ENCODE results near the gene PTGIS.

Gene PTGIS

GRCh38 chr20:49482621-49483017, 85.3 kb downstream of the PTGIS start, which contains the start of gene KCNB1:
Gene KCNB1, minus strand, starts transcription at chr20:49482668. Its CDS starts 188 bp downstream, at chr20:49482480.
- Histone ChIP-seq H3K36me3 (ENCODE audit: control insufficient read depth, insufficient read depth, low read length, severe bottlenecking) (no peaks in the 10 kb centered on the region), H3K9me3 (ENCODE audit: control insufficient read depth, low read length) (no peaks in the 10 kb centered on the region), H3K4me3 (ENCODE audit: low read length) (peak within 1 kb of the TSS; percentile 81), H3K9ac (ENCODE audit: low read length) (peak within 1 kb of the TSS; percentile 81), H3K4me1 (ENCODE audit: control insufficient read depth, insufficient read depth, low read length) (peaks cover 30% of the 10 kb centered on the region), H3K27me3 (replicated peaks; ENCODE audit: control insufficient read depth, insufficient read depth, low read length) (peaks cover 37% of the 10 kb centered on the region)
- peak; percentile 68 for DNase-seq (ENCODE audit: low read depth)

- Histone ChIP-seq H3K9ac (ENCODE audit: low read length) (no peak overlapping the region), H3K4me1 (ENCODE audit: control insufficient read depth, insufficient read depth, low read length) (peaks cover 30% of the 10 kb centered on the region), H3K4me3 (ENCODE audit: low read length) (peak overlapping the region; percentile 33), H3K27me3 (replicated peaks; ENCODE audit: control insufficient read depth, insufficient read depth, low read length) (peaks cover 37% of the 10 kb centered on the region), H3K9me3 (ENCODE audit: control insufficient read depth, low read length) (no peaks in the 10 kb centered on the region), H3K36me3 (ENCODE audit: control insufficient read depth, insufficient read depth, low read length, severe bottlenecking) (no peaks in the 10 kb centered on the region)
- DNase-seq (ENCODE audit: low read depth), result no peak
Observed at GRCh38 chr20:49482173-49482572, 85.8 kb downstream of the PTGIS start.

DNA sequence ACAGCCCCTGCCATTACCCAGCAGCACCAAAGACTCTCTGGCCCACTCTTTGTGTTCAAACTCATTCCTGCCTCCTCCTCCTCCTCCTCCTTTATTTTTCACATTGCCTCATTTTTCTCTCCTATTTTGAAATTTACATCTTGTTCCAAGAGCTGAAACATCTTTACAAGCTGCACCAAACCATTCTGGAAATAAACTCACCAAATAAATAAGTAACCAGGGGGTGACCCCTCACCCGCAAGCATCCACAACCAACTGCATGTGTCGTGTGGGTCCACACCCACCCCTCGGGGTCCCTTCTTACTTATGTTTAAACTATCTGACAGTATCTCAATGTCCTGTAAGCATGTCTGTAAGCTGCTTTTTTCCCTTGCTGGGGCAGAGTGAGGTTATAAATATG, 86.8 kb downstream of the PTGIS start:
- Histone ChIP-seq H3K4me1 (ENCODE audit: control insufficient read depth, insufficient read depth, low read length) (peaks cover 30% of the 10 kb centered on the region), H3K9ac (ENCODE audit: low read length) (peak overlapping the region; percentile 65), H3K4me3 (ENCODE audit: low read length) (peak overlapping the region; percentile 23), H3K9me3 (ENCODE audit: control insufficient read depth, low read length) (no peaks in the 10 kb centered on the region), H3K36me3 (ENCODE audit: control insufficient read depth, insufficient read depth, low read length, severe bottlenecking) (no peaks in the 10 kb centered on the region), H3K27me3 (replicated peaks; ENCODE audit: control insufficient read depth, insufficient read depth, low read length) (peaks cover 30% of the 10 kb centered on the region)
- no peak for DNase-seq (ENCODE audit: low read depth)

DNA sequence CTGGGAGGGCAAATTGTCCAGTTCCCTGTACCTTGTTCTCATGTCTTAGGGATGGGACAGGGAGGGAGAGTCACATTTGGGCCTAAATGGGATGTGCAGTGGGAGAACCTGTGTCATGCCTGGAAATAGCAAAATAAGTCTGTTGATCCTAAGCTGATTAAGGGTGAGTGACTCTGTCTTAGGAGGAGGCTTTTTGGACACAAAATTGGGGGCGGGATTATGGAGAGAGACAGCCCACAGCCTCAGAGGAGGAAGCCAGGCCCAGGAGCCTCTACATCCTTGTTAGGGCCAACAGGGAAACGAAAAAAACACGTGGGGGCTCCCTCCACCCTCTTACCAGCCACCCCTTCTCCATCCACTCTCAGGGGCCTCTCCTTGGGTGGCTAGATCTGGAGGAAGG, 87.7 kb downstream of the PTGIS start:
- peaks cover 38% of the 10 kb centered on the region for H3K4me1 ChIP-seq (ENCODE audit: control insufficient read depth, insufficient read depth, low read length)
- no peak for DNase-seq (ENCODE audit: low read depth)
- no peak overlapping the region for H3K4me3 ChIP-seq (ENCODE audit: low read length)
- peak overlapping the region; percentile 65 for H3K9ac ChIP-seq (ENCODE audit: low read length)
- H3K27me3 ChIP-seq (replicated peaks; ENCODE audit: control insufficient read depth, insufficient read depth, low read length), result peaks cover 24% of the 10 kb centered on the region
- H3K36me3 ChIP-seq (ENCODE audit: control insufficient read depth, insufficient read depth, low read length, severe bottlenecking), result no peaks in the 10 kb centered on the region
- H3K9me3 ChIP-seq (ENCODE audit: control insufficient read depth, low read length), result no peaks in the 10 kb centered on the region

DNA sequence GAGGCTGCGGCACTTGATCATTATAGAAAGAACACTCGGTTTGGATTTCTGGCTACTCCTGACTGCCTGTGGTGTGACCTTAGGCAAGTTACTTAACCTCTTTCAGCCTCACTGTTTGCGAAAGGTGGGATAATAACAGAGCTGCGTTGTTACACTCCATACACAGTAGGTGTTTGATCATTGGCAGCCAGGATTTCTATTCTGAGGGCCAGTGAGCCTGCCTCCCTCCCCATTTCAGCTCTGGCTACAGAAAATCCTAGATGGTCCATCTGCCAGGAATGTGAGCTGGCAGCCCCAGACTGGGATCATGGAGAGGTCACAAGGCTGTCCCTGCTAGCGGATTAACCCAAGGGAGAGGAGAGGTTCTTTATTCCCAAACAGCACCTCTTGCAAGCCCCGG, 88.2 kb downstream of the PTGIS start:
- Histone ChIP-seq H3K4me1 (ENCODE audit: control insufficient read depth, insufficient read depth, low read length) (peaks cover 43% of the 10 kb centered on the region), H3K9ac (ENCODE audit: low read length) (no peak overlapping the region), H3K27me3 (replicated peaks; ENCODE audit: control insufficient read depth, insufficient read depth, low read length) (peaks cover 22% of the 10 kb centered on the region), H3K4me3 (ENCODE audit: low read length) (no peak overlapping the region), H3K9me3 (ENCODE audit: control insufficient read depth, low read length) (no peaks in the 10 kb centered on the region), H3K36me3 (ENCODE audit: control insufficient read depth, insufficient read depth, low read length, severe bottlenecking) (no peaks in the 10 kb centered on the region)
- DNase-seq (ENCODE audit: low read depth), result no peak

GRCh38 chr20:49478754-49479689, 88.9 kb downstream of the PTGIS start:
- Histone ChIP-seq H3K36me3 (ENCODE audit: control insufficient read depth, insufficient read depth, low read length, severe bottlenecking) (no peaks in the 10 kb centered on the region), H3K4me3 (ENCODE audit: low read length) (no peak overlapping the region), H3K27me3 (replicated peaks; ENCODE audit: control insufficient read depth, insufficient read depth, low read length) (peaks cover 20% of the 10 kb centered on the region), H3K4me1 (ENCODE audit: control insufficient read depth, insufficient read depth, low read length) (peaks cover 45% of the 10 kb centered on the region), H3K9ac (ENCODE audit: low read length) (no peak overlapping the region), H3K9me3 (ENCODE audit: control insufficient read depth, low read length) (no peaks in the 10 kb centered on the region)
- no peak for DNase-seq (ENCODE audit: low read depth)

- DNase-seq (ENCODE audit: low read depth), result no peak
- Histone ChIP-seq H3K27me3 (replicated peaks; ENCODE audit: control insufficient read depth, insufficient read depth, low read length) (peaks cover 20% of the 10 kb centered on the region), H3K9me3 (ENCODE audit: control insufficient read depth, low read length) (no peaks in the 10 kb centered on the region), H3K4me3 (ENCODE audit: low read length) (no peak overlapping the region), H3K4me1 (ENCODE audit: control insufficient read depth, insufficient read depth, low read length) (peaks cover 45% of the 10 kb centered on the region), H3K9ac (ENCODE audit: low read length) (no peak overlapping the region), H3K36me3 (ENCODE audit: control insufficient read depth, insufficient read depth, low read length, severe bottlenecking) (no peaks in the 10 kb centered on the region)
Observed at GRCh38 chr20:49478266-49478665, 89.7 kb downstream of the PTGIS start.

GRCh38 chr20:49477200-49477599, 90.7 kb downstream of the PTGIS start:
- Histone ChIP-seq H3K27me3 (replicated peaks; ENCODE audit: control insufficient read depth, insufficient read depth, low read length) (peaks cover 20% of the 10 kb centered on the region), H3K4me1 (ENCODE audit: control insufficient read depth, insufficient read depth, low read length) (peaks cover 45% of the 10 kb centered on the region), H3K9ac (ENCODE audit: low read length) (no peak overlapping the region), H3K9me3 (ENCODE audit: control insufficient read depth, low read length) (no peaks in the 10 kb centered on the region), H3K4me3 (ENCODE audit: low read length) (no peak overlapping the region), H3K36me3 (ENCODE audit: control insufficient read depth, insufficient read depth, low read length, severe bottlenecking) (no peaks in the 10 kb centered on the region)
- DNase-seq (ENCODE audit: low read depth), result no peak

DNA sequence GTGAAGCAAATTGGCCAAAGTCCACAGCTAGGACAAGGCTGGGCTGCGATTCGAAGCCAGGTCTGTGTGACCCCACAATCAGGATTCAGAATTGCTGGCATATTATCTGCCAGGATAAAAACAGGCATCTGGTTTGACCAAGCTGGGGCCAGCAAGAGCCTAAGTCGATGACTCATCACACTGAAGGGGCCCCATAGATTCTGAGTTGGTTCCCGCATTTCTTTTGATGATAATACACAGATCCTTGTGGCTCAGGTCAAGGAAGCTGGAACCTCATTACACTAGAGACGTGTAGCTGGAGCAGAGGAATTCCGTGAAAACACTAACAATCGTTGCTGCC, 92.0 kb downstream of the PTGIS start:
- Histone ChIP-seq H3K27me3 (replicated peaks; ENCODE audit: control insufficient read depth, insufficient read depth, low read length) (peaks cover 28% of the 10 kb centered on the region), H3K36me3 (ENCODE audit: control insufficient read depth, insufficient read depth, low read length, severe bottlenecking) (no peaks in the 10 kb centered on the region), H3K4me1 (ENCODE audit: control insufficient read depth, insufficient read depth, low read length) (peaks cover 34% of the 10 kb centered on the region), H3K4me3 (ENCODE audit: low read length) (no peak overlapping the region), H3K9ac (ENCODE audit: low read length) (no peak overlapping the region), H3K9me3 (ENCODE audit: control insufficient read depth, low read length) (no peaks in the 10 kb centered on the region)
- no peak for DNase-seq (ENCODE audit: low read depth)

DNA sequence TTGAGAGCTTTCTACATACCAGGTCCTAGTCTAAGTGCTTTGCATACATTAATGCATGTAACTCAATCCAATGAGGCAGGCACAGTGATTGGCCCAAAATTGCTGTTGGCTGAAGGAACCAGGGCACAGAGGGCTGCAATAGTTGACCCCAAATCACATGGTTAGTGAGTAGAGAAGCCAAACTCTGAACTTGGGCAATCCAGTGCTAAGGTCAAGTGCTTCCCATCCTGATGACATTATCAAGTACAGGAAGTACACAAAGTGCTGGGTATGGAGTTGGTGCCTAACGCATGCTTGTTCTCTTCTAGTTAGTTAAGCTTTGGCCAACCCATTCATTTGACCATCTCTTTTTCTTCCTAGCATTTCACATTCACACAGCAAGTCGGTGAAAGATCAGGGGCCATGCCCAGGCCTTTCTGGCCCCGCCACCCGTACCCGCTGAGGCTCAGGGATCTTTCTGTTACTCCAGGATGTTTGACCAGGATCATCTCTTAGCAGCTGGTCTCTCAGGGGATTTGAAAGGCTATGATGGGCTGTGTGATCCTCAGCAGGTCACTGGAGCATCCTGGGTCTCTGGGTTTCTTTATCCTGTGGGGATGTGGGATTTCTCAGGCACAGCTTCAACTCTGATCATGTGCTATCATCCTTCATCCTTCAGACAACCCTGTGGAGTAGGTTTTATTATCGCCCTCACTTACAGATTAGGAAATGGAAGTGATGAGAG, 92.5 kb downstream of the PTGIS start:
- H3K36me3 ChIP-seq (ENCODE audit: control insufficient read depth, insufficient read depth, low read length, severe bottlenecking), result no peaks in the 10 kb centered on the region
- H3K9me3 ChIP-seq (ENCODE audit: control insufficient read depth, low read length), result no peaks in the 10 kb centered on the region
- peaks cover 29% of the 10 kb centered on the region for H3K27me3 ChIP-seq (replicated peaks; ENCODE audit: control insufficient read depth, insufficient read depth, low read length)
- H3K9ac ChIP-seq (ENCODE audit: low read length), result no peak overlapping the region
- no peak for DNase-seq (ENCODE audit: low read depth)
- H3K4me3 ChIP-seq (ENCODE audit: low read length), result no peak overlapping the region
- peaks cover 29% of the 10 kb centered on the region for H3K4me1 ChIP-seq (ENCODE audit: control insufficient read depth, insufficient read depth, low read length)

GRCh38 chr20:49471397-49471796, 96.5 kb downstream of the PTGIS start:
- H3K27me3 ChIP-seq (replicated peaks; ENCODE audit: control insufficient read depth, insufficient read depth, low read length), result peaks cover 39% of the 10 kb centered on the region
- H3K4me1 ChIP-seq (ENCODE audit: control insufficient read depth, insufficient read depth, low read length), result peaks cover 16% of the 10 kb centered on the region
- DNase-seq (ENCODE audit: low read depth), result no peak
- no peak overlapping the region for H3K9ac ChIP-seq (ENCODE audit: low read length)
- H3K4me3 ChIP-seq (ENCODE audit: low read length), result no peak overlapping the region
- no peaks in the 10 kb centered on the region for H3K36me3 ChIP-seq (ENCODE audit: control insufficient read depth, insufficient read depth, low read length, severe bottlenecking)
- H3K9me3 ChIP-seq (ENCODE audit: control insufficient read depth, low read length), result no peaks in the 10 kb centered on the region

Data from adipocyte (in vitro differentiated cells).